ENCODE measurements around the gene ZNF536.

Gene ZNF536

DNA sequence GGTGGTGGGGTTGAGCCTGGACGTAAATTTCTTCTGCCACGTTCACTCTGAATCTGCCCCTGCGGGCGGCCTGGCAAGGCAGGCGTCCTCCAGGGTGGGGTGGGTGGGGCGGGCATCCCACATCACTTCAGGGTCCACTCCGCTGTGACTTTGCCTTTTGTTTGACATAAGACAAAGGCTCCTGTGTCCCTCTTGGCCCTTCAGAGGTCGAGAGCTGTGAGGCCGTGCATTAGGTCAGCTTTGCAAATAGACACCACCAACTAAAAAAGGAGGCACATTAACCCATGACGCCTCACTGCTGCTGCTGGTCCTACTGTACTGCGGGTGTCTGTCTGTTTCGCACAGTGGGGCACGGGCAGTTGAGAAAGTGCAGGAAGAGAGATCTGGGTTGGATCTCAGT, 10.5 kb upstream of the ZNF536 start:
- H3K9me3 ChIP-seq (ENCODE audit: control insufficient read depth, low read length), result no peaks in the 10 kb centered on the region
- no peaks in the 10 kb centered on the region for H3K4me1 ChIP-seq
- no peaks in the 10 kb centered on the region for H3K79me2 ChIP-seq
- no peaks in the 10 kb centered on the region for H3K27me3 ChIP-seq (ENCODE audit: control insufficient read depth, insufficient read depth, low read length)
- H3K4me3 ChIP-seq (ENCODE audit: low read depth, low read length), result no peak overlapping the region
- H3K36me3 ChIP-seq (ENCODE audit: control insufficient read depth, insufficient read depth, low read length), result no peaks in the 10 kb centered on the region
- no peak overlapping the region for H3K4me2 ChIP-seq (ENCODE audit: low read length)
- no peak overlapping the region for H2AFZ ChIP-seq
- TF ChIP-seq, protein P1, sequence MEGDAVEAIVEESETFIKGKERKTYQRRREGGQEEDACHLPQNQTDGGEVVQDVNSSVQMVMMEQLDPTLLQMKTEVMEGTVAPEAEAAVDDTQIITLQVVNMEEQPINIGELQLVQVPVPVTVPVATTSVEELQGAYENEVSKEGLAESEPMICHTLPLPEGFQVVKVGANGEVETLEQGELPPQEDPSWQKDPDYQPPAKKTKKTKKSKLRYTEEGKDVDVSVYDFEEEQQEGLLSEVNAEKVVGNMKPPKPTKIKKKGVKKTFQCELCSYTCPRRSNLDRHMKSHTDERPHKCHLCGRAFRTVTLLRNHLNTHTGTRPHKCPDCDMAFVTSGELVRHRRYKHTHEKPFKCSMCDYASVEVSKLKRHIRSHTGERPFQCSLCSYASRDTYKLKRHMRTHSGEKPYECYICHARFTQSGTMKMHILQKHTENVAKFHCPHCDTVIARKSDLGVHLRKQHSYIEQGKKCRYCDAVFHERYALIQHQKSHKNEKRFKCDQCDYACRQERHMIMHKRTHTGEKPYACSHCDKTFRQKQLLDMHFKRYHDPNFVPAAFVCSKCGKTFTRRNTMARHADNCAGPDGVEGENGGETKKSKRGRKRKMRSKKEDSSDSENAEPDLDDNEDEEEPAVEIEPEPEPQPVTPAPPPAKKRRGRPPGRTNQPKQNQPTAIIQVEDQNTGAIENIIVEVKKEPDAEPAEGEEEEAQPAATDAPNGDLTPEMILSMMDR (IDR thresholded peaks at IDR 0.05), result no peak
- H3K9ac ChIP-seq, result no peak overlapping the region
- no peak overlapping the region for H3K27ac ChIP-seq

DNA sequence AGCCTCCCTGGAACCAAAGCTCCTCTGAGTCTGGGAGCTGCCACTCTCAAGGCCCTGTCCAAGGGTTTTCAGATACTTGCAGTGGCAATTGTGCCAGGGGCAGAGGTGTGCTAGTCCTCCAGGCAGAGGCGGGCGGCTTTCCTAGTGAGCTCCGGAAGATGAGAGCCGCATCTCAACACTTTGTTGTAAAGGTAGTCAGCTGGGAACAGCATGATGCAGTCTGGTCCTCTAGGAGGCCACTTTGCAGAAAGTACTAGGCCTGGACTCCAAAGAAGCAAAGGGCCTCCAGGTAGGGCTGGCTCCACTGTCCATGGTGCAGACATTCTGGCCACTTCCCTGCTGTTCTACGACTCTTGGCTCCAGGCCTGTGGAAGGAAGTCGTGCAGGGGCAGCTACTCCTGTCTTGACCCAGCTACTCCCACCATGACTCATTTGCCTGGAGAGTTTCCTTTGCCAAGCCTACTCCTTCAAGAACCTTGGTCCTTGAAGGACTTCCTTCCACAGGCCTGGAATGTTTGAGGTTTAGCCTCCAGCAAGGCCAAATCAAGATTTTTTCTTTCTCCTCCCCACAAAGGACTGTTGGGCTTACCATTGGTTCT, 9.9 kb upstream of the ZNF536 start:
- no peaks in the 10 kb centered on the region for H3K27me3 ChIP-seq (ENCODE audit: control insufficient read depth, insufficient read depth, low read length)
- H3K4me2 ChIP-seq (ENCODE audit: low read length), result no peak overlapping the region
- H3K9me3 ChIP-seq (ENCODE audit: control insufficient read depth, low read length), result no peaks in the 10 kb centered on the region
- no peaks in the 10 kb centered on the region for H3K79me2 ChIP-seq
- H3K9ac ChIP-seq, result no peak overlapping the region
- no peak overlapping the region for H2AFZ ChIP-seq
- H3K36me3 ChIP-seq (ENCODE audit: control insufficient read depth, insufficient read depth, low read length), result no peaks in the 10 kb centered on the region
- no peak overlapping the region for H3K4me3 ChIP-seq (ENCODE audit: low read depth, low read length)
- no peaks in the 10 kb centered on the region for H3K4me1 ChIP-seq
- no peak overlapping the region for H3K27ac ChIP-seq
- TF ChIP-seq, protein P1 (IDR thresholded peaks at IDR 0.05), result no peak

DNA sequence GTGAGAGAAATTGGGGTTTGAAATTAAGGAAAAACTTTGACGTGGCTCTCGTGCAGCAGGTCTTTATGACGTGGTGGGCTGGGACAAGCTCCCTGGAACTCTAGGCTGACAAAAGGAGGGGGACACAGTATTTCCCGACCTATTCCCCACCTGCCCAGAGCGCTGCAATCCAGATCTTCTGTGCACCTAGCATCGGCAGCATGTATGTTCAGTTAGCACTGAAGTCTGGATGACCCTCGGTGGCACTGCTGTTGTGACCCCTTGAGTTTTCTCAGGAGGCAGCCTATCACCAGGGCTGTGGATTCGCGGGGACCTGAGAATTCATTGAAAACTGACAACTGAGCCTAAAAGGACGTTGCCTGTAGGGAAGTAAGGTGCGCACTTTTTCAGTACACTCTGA, 9.1 kb upstream of the ZNF536 start:
- Histone ChIP-seq H3K4me2 (ENCODE audit: low read length) (no peak overlapping the region), H3K79me2 (no peaks in the 10 kb centered on the region), H3K9ac (no peak overlapping the region), H3K4me1 (no peaks in the 10 kb centered on the region), H3K36me3 (ENCODE audit: control insufficient read depth, insufficient read depth, low read length) (no peaks in the 10 kb centered on the region), H3K9me3 (ENCODE audit: control insufficient read depth, low read length) (no peaks in the 10 kb centered on the region), H3K27me3 (ENCODE audit: control insufficient read depth, insufficient read depth, low read length) (no peaks in the 10 kb centered on the region), H2AFZ (no peak overlapping the region), H3K27ac (no peak overlapping the region), H3K4me3 (ENCODE audit: low read depth, low read length) (no peak overlapping the region)
- TF ChIP-seq, protein P1 (IDR thresholded peaks at IDR 0.05), result no peak

DNA sequence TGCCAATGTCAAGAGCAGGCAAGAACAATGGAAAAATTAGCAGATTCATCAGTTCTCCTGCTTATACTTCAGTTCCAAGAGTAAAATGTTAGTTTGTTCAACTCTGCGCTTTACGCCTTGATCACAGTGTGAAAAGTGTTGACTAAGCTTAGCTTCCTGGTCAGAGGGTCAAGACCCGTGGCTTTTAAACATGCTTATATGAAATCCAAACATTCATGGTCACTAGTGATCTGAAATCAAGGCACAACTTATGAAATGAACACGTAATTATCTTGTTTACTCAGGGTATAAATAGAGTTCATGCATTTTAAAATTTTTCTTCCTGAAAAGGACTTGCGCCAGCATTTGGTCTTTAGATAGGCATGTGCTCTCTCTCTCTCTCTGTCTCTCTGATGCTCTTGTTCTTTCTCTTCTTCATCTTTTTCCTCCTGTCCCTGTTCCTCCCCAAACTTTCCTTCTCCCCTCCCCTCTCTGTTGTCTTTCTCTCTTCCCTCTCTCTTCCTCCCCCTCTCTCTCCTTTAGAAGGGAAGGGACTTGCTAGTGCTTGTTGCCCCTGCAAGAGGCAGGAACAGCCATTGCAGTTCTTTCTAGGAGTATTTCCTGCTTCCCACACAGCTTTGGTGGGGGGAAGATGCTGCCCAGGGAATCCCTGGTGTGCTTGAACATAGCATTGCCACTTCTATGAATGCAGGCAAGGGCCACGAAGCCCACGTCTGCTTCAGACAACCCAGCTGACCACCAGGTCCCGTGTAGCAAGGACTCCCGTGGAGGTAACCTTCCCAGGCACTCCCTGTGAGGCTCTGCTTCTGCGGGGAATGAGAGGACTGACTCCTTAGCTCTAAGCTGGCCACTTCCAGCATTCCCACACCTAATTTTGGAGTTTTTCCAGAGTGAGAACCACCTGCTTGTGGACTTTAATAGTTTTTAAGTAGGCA, 7.1 kb upstream of the ZNF536 start:
- no peaks in the 10 kb centered on the region for H3K4me1 ChIP-seq
- no peaks in the 10 kb centered on the region for H3K79me2 ChIP-seq
- no peak overlapping the region for H3K4me2 ChIP-seq (ENCODE audit: low read length)
- H3K27me3 ChIP-seq (ENCODE audit: control insufficient read depth, insufficient read depth, low read length), result no peaks in the 10 kb centered on the region
- TF ChIP-seq, protein P1 (IDR thresholded peaks at IDR 0.05), result no peak
- no peaks in the 10 kb centered on the region for H3K9me3 ChIP-seq (ENCODE audit: control insufficient read depth, low read length)
- H3K27ac ChIP-seq, result no peak overlapping the region
- H3K4me3 ChIP-seq (ENCODE audit: low read depth, low read length), result no peak overlapping the region
- H3K36me3 ChIP-seq (ENCODE audit: control insufficient read depth, insufficient read depth, low read length), result no peaks in the 10 kb centered on the region
- no peak overlapping the region for H2AFZ ChIP-seq
- no peak overlapping the region for H3K9ac ChIP-seq

Measured in parathyroid adenoma (tissue), 2 donors.